Astrocyte of the hippocampus (primary cell): Measurements from ENCODE around the gene PRF1.
"Not testable (repeated sequence)": the region's sequence is repeated elsewhere in the genome, so short reads cannot be mapped to it uniquely, and the experiment has no call there.

Experiments
- DNase-seq: peaks from one replicate; pipeline ENCODE4 v3.0.0; 2011; ENCODE audit warnings: low read depth, low spot score

PRF1 gene

DNA sequence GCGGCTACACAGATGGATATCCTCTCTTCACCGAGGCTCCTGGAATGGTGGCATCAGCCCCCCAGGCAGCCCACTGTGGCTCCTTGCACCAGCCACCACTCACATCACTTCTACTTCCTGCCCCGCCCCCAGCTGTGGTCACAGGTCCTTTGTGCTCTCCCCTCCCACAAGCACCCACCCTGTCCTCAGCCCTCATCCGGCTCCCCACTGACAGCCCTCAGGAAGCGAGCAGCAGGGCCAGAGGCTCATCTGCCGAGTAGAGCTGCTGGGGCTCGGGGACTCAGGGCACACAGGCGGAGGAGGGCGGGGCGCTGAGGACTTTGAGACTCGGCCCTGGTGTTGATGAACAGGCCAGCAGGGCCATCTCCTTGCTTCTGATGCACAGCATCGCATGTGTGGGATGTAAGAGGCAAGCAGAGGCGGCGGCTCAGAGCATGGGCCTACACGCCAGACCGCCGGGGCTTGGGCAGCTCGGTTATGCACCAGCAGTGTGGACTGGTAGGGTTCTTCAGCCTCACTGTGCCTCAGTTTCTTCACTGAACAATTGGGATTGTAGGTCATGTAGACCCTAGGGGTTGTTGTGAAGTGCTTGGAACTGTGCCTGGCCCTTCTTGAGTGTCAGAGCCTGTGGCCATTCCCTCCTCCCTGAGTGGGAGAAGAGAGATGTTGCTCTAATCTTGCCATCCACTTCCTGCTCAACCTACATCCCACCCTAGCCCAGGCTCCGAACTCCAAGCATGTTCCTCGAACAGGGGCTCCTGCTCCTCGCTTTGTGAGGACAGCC lies at the start of gene PRF1:
PRF1 (minus strand) TSS at position 77 of the 784 bp plus-strand sequence. CDS start 1,839 bp downstream, outside the sequence.
- no peak for DNase-seq

DNA sequence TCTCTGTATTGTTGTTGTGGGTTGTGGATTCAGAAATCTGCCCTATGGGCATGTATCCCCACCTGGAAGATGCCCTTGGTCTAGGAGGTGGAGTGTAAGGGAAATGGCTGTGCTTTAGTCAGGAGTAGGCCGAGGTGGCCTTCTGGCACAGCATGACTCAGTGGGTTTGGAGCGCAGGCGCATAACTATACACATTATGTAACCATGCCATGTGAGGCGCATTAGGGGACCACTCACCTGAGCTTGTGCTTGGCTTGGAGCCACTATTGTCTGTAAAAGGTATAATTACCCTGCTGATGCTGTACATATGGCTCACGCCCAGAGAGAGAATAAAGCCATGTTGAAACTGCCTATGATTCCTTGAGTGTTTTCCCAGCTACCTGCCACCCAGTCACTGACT lies 49.1 kb upstream of the PRF1 start:
- DNase-seq, result no peak

DNA sequence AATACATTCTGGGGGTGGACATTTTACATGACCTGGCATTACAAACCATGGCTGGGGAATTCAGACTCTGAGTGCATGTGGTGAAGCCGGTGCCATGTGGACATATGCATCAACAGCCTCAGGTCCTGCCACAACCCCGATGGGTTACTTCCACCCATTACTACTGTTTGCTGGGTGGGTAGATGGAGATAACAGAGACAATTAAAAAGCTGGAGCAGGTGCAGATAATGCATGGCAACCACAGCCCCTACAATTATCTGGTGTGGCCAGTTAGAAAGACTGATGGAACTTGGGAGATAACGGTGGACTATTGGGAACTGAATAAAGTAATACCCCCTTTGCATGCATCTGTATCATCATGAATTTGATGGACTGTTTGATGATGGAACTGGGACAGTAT lies 48.2 kb upstream of the PRF1 start:
- DNase-seq, result no peak

DNA sequence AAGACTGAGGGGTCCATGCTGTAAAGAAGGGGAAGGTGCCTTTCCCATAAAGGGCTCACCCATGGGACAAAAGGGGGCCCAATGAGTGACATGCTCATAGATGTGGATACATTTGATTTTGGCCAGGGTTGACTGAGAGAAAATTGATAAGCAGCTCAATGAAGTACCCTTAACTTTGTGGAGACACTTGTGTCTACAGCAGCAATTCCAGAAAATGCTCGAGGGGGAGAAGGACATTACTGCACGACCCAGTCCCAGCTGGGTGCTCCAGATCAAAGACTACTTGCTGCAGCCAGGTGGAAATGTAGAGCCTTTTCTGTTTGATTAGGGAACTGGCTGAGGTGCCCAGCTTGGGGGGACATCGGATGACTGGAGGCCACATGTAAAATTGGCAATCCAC lies 47.6 kb upstream of the PRF1 start:
- DNase-seq, result no peak

DNA sequence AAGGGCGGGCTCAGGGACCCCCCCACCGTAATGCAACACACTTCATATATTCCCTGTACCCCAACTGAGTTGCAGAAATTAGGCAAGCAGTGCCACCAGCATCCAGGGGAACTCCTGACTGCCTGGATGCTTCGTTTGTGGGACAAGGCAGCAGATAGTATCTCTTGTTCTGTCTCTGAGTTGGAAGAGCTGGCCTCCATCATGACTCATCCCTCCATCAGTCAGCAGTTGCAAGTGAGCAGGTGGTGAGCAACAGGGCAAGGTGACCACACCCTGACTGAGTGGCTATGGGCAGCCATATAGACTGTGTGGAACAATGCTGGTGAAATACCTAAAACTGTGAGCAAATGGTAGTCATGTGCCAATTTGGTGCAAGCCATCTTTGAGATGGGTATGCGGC lies 47.0 kb upstream of the PRF1 start:
- DNase-seq, result no peak

DNA sequence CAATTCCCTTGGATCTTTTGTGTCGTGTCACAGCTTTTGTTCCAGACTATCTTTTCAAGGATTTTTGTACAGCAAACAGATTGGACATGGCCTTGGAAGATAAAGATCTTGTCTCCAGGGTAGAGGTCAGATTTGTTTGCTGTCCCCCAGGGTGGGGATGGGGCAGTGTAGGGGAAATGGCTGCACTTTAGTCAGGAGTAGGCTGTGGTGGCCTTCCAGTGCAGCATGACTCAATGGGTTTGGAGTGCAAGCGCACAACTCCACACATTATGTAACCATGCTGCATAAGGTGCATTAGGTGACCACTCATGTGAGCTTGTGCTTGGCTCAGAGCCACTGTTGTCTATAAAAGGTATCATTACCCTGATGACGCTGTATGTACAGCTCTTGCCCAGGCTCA lies 45.9 kb upstream of the PRF1 start:
- no peak for DNase-seq

DNA sequence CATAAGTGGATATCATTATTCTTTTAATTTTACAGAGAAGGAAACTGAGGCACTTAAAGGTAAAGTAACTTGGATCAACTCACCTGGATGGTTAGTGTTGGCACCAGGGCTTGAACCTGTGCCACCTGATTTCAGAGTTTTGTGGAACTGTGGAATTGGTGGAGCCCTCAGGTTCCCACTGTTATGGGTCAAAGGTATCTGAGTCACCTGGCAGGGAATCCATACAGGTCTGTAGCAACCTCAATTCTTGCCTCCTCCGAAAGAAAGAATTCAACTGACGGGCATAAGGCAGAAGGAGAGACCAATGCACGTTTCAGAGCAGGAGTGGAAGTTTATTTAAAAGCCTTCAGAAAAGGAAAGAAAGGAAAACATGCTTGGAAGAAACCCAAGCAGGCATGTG lies 44.5 kb upstream of the PRF1 start:
- DNase-seq, result no peak

DNA sequence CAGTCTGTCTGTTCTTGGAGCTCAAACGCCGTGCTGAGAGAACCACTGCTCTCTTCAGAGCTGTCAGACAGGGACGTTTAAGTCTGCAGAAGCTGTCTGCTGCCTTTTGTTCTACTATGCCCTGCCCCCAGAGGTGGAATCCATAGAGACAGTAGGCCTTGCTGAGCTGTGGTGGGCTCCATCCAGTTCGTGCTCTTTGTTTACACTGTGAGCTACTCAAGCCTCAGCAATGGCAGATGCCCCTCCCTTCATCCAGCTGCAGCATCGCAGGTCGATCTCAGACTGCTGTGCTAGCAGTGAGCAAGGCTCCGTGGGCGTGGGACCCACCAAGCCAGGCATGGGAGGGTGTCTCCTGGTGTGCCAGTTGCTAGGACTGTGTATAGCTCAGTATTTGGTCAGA lies 42.4 kb upstream of the PRF1 start:
- DNase-seq, result not testable (repeated sequence)

DNA sequence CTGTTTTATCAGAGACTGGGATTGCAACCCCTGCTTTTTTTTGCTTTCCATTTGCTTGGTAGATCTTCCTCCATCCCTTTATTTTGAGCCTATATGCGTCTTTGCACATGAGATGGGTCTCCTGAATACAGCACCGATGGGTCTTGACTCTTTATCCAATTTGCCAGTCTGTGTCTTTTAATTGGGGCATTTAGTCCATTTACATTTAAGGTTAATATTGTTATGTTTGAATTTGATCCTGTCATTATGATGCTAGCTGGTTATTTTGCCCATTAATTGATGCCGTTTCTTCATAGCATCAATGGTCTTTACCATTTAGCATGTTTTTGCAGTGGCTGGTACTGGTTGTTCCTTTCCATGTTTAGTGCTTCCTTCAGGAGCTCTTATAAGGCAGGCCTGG lies 40.7 kb upstream of the PRF1 start:
- not testable (repeated sequence) for DNase-seq

DNA sequence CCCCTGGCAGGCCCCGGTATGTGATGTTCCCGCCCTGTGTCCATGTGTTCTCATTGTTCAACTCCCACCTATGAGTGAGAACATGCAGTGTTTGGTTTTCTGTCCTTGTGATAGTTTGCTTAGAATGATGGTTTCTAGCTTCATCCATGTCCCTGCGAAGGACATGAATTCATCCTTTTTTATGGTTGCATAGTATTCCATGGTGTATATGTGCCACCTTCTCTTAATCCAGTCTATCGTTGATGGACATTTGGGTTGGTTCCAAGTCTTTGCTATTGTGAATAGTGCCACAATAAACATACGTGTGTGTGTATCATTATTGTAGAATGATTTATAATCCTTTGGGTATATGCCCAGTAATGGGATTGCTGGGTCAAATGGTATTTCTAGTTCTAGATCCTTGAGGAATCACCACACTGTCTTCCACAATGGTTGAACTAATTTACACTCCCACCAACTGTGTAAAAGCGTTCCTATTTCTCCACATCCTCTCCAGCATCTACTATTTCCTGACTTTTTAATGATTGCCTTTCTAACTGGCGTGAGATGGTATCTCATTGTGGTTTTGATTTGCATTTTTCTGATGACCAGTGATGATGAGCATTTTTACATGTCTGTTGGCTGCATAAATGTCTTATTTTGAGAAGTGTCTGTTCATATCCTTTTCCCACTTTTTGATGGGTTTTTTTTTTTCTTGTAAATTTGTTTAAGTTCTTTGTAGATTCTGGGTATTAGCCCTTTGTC lies 37.3 kb upstream of the PRF1 start:
- DNase-seq, result not testable (repeated sequence)

DNA sequence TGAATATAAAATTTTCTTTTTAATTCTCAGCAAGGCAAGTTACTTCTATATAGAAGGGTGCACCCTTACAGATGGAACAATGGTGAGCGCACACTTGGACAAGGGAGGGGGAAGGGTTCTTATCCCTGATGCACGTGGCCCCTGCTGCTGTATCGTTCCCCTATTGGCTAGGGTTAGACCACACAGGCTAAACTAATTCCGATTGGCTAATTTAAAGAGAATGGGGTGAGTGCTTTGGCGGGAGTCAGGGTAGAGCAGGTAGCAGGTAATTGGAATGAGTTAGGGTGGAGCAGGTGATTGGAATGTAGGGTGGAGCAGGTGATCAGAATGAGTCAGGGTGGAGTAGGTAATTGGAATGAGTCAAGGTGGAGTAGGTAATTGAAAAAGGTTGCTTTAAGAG lies 32.0 kb upstream of the PRF1 start:
- not testable (repeated sequence) for DNase-seq

DNA sequence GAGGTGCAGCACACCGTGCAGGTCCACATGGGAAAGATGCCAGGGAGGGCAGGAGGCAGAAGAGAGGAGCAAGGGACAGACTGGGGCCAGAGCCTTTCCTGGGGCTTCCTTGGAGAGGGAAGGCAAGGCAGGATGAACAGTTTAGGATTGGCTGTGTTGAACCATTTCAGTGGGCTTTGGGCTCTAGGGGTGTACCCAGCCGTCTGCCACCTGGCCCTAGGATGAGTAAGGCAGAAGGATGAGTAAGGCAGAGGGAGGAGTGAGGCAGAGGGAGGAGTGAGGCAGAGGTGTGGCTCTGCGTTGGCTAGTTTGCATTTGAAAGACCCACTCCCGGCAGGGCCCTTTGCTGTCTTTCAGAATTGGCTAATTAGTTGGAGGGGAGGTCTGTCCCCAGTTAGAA lies 31.5 kb upstream of the PRF1 start:
- no peak for DNase-seq

DNA sequence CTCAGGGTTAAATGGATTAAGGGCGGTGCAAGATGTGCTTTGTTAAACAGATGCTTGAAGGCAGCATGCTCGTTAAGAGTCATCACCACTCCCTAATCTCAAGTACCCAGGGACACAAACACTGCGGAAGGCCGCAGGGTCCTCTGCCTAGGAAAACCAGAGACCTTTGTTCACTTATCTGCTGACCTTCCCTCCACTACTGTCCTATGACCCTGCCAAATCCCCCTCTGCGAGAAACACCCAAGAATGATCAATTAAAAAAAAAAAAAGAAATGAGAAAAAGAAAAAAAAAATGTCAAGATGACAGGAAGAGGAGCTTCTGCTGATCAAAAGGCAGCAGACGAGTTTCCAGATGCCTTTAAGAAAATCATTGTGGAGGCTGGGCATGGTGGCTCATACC lies 29.2 kb upstream of the PRF1 start:
- DNase-seq, result not testable (repeated sequence)

DNA sequence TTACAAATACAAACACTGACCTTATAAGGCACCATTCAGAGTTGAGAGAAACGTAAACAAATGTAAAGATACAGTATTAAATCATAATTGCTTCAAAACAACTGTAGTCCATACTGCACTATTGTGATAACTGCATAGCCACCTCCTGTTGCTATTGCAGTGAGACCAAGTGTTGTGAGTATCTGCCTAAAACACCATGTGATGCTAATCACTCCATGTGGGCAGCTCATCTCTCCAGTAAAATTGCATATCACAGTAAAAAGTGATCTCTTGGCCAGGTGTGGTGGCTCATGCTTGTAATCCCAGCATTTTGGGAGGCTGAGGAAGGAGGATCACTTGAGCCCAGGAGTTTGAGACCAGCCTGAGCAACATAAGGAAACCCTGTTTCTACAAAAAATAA lies 26.8 kb upstream of the PRF1 start:
- DNase-seq, result no peak

DNA sequence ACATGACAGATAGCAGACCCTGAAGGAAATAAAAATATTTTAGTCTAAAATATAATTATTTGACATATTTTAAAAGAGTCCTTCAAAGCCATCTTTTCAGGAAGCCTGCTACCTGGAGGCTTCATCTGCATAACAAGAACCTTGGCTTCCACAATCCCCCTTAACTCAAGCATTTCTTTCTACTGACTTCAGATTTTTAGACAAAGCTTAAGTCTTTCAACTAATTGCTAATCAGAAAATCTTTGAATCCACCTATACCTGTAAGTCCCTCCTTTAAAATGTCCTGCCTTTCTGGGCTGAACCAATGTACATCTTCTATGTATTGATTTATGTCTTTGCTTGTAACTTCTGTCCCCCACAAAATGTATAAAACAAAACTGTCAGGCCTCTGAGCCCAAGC lies 23.5 kb upstream of the PRF1 start:
- no peak for DNase-seq

DNA sequence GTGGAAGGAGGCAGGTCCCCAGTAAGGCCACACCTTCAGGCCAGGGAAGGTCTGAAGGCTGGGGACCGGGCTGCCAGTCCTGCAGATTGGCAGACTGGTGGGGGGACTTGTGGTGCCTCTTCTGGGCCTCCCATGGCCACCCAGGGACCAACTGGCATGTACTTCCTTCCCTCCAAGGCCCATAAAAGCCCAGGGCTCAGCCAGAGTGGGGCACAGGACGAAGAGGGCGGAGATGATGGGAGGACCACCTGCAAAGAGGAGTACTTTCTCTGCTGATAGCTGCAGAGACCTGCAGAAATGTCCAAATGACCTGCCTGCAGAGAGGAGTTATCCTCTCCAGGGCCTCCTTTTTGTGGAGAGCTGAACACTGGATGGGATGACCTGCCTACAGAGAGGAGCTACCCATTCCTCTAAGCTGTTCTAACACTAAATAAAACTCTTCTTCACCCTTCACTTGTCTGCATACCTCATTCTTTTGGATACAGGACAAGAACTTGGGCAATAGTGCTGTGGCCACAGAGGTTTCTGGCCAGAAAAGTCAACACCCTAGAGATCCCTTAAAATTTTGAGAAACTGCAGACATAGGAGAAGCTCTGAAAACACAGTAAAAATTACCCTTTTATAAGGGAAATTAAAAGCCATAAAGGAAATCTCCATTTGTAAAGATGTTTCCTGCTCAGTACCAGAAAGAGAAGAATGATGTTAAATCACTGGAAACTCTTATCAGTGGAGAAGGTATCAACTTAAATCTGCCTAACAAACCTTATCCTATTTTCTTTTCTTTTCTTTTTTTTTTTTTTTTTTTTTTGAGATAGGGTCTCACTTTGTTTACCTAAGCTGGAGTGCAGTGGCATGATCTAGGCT lies 20.7 kb upstream of the PRF1 start:
- DNase-seq, result peak; percentile 10

DNA sequence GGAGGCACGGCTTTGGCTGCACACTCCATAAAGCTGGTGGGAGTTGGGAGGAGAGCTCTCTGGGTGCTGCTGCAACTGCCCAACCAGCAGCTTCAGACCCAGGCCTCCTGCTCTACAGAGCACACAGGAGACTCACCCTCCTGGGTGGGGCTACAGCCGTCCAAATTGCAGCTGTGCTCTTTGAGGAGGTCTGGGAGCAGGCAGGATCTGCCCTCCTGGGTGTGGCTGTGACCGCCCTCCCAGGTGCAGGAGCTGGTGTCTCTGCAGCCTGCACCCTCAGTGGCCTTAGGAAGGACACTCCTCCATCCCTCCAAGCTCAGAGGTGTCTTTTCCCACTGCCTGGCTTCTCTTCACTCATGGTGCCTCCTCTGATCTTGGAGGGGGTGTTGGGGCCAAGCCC lies 20.0 kb upstream of the PRF1 start:
- DNase-seq, result no peak

DNA sequence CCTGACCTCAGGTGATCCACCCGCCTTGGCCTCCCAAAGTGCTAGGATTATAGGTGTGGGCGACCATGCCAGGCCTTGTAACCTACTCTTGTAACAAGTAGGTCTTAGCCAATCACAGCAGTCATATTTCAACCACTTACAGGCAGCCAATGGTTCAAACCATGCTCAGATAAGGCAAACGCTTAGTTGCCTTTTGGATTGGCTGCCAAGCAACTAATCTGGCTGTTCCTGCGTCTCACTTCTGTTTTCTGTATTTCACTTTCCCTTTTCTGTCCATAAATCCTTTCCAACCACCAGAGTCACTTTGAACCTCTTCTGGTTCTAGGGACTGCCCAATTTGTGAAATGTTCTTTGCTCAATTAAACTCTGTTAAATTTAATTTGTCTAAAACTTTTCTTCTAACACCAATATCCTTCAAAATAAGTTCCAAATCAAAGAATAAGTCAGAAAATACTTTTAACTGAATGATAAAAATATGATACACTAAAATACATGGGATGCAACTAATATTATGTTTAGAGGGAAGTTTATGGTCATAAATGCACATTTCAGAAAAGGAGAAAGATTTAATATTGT lies 19.1 kb upstream of the PRF1 start:
- no peak for DNase-seq

DNA sequence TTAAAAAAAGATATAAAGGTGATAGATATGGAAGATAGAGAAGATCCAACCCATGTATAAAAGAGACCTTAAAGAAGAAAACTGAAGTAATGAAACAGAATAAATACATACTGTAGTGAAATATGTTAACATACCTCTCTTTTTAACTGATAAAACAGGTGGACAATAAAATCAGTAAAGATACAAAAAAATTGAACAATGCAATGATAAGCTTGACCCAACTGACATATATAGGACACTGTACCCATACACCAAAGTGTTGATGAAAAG lies 17.4 kb upstream of the PRF1 start:
- no peak for DNase-seq

DNA sequence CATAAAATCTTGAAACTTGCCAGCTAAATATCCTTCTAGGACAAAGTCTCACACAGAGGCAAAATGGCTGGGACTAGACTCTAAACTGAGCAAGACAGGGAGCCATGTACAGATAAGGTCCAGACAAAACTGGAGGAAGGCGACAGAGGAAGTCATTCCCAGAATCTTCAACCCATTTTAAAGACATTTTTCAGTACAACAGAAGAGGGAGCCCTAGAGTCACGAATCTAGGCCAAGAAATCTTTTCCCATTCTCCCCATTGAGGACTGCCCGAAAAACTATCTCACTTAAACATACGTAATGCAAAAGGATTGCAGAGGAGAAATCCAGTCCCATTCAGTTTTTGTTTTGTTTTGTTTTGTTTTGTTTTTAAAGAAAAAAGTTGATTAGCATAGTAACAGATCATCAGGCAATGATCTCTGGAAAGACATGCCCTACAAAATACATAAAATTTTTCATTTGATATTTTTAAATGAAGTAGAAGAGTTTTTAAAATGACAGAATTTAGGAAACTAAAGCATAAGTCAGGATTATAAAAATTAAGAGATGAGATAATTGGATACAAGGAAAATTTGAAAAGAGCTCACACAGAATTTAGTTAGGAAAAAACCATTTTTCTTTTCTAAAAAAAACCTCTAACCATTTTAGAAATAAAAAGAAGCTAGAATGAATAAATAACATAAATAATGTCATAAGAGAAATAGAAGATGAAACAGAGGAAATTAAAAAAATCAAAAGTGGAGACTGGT lies 16.9 kb upstream of the PRF1 start:
- peak; percentile 42 for DNase-seq

DNA sequence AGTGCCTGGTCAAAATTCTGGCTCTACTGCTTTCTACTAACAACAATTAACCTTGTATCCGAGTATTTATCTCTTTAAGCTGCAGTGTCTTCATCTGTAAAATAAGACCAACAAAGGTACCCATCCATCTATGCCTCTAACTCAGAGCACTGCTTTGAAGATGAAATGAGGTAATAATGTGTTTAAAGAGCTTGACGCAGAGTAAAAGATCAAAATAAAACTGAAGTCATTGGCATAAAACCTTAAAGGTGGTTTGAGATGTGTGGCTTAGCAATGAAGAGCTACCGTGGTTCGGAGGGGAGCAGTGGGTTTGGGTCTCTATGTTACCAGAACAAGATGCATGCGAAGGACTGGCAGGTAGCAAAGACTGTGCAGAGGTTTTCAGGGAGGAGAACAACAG lies 16.1 kb upstream of the PRF1 start:
- peak; percentile 12 for DNase-seq
